ENCODE results near the gene GALP. TPM values are rescaled to one million over a fixed set of nuclear protein-coding genes. Genes with fewer than 3 reads are reported as not detected.

Gene GALP
- total and polyA plus RNA-seq, 2 experiments from 2014 or later = not detected

DNA sequence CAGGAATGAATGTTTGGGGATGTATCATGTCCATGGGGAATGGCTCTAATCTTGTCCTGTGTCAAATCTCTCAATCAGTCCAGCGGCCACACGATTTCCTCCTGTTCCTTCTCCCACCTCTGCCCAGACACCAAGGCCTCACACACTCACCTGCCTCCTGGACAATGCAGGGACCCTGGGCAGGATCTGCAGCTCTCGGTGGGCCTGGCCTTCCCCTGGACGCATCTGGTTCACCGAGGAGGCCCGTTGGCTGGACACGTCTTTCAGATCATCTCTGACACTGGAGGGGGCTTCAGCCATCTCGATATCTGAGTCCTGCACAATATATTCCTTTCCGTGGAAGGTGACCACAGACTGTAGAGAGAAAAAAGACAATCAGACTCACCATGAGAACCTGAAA is 47.7 kb downstream of the GALP start:
- Histone ChIP-seq H3K9me2 (replicated peaks; ENCODE audit: insufficient read depth) (no peaks in the 10 kb centered on the region), H3K27me3 (no peaks in the 10 kb centered on the region), H3K79me2 (no peaks in the 10 kb centered on the region), H4K20me1 (ENCODE audit: insufficient read depth, poor library complexity, severe bottlenecking) (no peaks in the 10 kb centered on the region), H3K9me3 (ENCODE audit: low read depth) (no peaks in the 10 kb centered on the region), H3K27ac (no peak overlapping the region), H3K36me3 (replicated peaks; ENCODE audit: insufficient read depth, low read depth) (no peaks in the 10 kb centered on the region), H3K4me2 (no peak overlapping the region), H2AFZ (no peak overlapping the region), H3K4me1 (ENCODE audit: insufficient read depth) (no peaks in the 10 kb centered on the region), H3K4me3 (no peak overlapping the region)
- DNase-seq (ENCODE audit: low spot score) = no peak
- TF ChIP-seq EZH2 (IDR thresholded peaks at IDR 0.05; ENCODE audit: borderline replicate concordance) (no peak), CTCF (IDR thresholded peaks at IDR 0.05; ENCODE audit: poor library complexity) (no peak), EZH2phosphoT487 (IDR thresholded peaks at IDR 0.05; ENCODE audit: low read depth, severe bottlenecking, unreplicated experiment) (no peak)
- 92% methylated on average over 9 of the region's 9 CpGs for WGBS (ENCODE audit: low lambda C conversion rate, missing lambda C conversion rate)

Small RNA genes within 50 kb of the gene (small RNA-seq; reads per million reads assigned to genes)
- gene AC024580.2 = not detected

Other genes with a start within 250 kb of the GALP start
- not detected in 2 replicates for gene NLRP13, start 243.7 kb upstream of the GALP start, total RNA-seq
- gene NLRP13, start 243.7 kb upstream of the GALP start, polyA plus RNA-seq = not detected in 2 replicates
- not detected in 2 replicates for gene NLRP8, start 228.2 kb upstream of the GALP start, total RNA-seq
- not detected in 2 replicates for gene NLRP8, start 228.2 kb upstream of the GALP start, polyA plus RNA-seq
- not detected in 2 replicates for gene NLRP5, start 189.2 kb upstream of the GALP start, total RNA-seq
- not detected in 2 replicates for gene NLRP5, start 189.2 kb upstream of the GALP start, polyA plus RNA-seq
- 14.5 and 23.5 TPM in 2 replicates for gene ZNF787, start 54.7 kb upstream of the GALP start, total RNA-seq
- gene ZNF787, start 54.7 kb upstream of the GALP start, polyA plus RNA-seq = 24.9 and 27.2 TPM in 2 replicates
- 38.3 and 46.6 TPM in 2 replicates for gene ZNF444, start 34.7 kb upstream of the GALP start, total RNA-seq
- 60.2 and 74.3 TPM in 2 replicates for gene ZNF444, start 34.7 kb upstream of the GALP start, polyA plus RNA-seq
- gene ZSCAN5B, start 21.8 kb downstream of the GALP start, total RNA-seq = not detected in 2 replicates
- not detected in 2 replicates for gene ZSCAN5B, start 21.8 kb downstream of the GALP start, polyA plus RNA-seq
- not detected in 2 replicates for gene ZSCAN5C, start 26.3 kb downstream of the GALP start, total RNA-seq
- gene ZSCAN5C, start 26.3 kb downstream of the GALP start, polyA plus RNA-seq = not detected in 2 replicates
- gene EDDM13, start 96.7 kb downstream of the GALP start, total RNA-seq = not detected in 2 replicates
- gene EDDM13, start 96.7 kb downstream of the GALP start, polyA plus RNA-seq = 1.3 TPM in 1 of 2 replicates, not detected in the other
- gene ZSCAN5A, start 138.8 kb downstream of the GALP start, total RNA-seq = 7.0 and 10.6 TPM in 2 replicates
- 4.9 and 7.3 TPM in 2 replicates for gene ZSCAN5A, start 138.8 kb downstream of the GALP start, polyA plus RNA-seq
- 3.2 and 3.9 TPM in 2 replicates for gene ZNF582, start 217.5 kb downstream of the GALP start, total RNA-seq
- 4.5 and 5.6 TPM in 2 replicates for gene ZNF582, start 217.5 kb downstream of the GALP start, polyA plus RNA-seq
- gene ZNF583, start 228.3 kb downstream of the GALP start, total RNA-seq = 9.7 and 11.8 TPM in 2 replicates
- gene ZNF583, start 228.3 kb downstream of the GALP start, polyA plus RNA-seq = 4.8 and 7.4 TPM in 2 replicates